ENCODE data around the gene NSD2.

Gene NSD2

DNA sequence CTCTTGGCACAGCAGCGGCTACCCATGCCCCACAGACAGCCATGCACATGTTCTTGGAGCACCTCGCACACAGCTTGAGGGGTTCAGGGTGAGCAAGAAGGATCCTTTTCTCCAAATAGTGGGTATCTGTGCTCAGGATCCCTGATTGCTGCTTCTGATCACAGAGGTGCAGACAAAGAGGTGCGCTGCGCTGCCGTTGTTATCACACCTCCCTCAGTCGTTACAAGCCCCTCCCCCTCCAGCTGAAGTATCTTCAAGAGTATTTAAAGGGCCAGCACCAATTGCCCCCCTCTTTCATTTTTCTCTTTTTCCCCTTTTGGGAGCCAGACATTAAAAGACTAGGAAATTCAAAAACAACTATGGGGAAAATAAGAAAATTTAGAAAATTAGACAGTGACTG, 93.2 kb downstream of the NSD2 start:
- DNase-seq (ENCODE audit: low read depth) = no peak
- no peak overlapping the region for H3K4me3 ChIP-seq (ENCODE audit: low read depth, low read length)
- TF ChIP-seq, protein P1, sequence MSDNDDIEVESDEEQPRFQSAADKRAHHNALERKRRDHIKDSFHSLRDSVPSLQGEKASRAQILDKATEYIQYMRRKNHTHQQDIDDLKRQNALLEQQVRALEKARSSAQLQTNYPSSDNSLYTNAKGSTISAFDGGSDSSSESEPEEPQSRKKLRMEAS (IDR thresholded peaks at IDR 0.05; ENCODE audit: low read depth, low read length) = no peak
- TF ChIP-seq MYC (IDR thresholded peaks at IDR 0.05; ENCODE audit: low read depth, low read length) = no peak
- TF ChIP-seq, protein P2, sequence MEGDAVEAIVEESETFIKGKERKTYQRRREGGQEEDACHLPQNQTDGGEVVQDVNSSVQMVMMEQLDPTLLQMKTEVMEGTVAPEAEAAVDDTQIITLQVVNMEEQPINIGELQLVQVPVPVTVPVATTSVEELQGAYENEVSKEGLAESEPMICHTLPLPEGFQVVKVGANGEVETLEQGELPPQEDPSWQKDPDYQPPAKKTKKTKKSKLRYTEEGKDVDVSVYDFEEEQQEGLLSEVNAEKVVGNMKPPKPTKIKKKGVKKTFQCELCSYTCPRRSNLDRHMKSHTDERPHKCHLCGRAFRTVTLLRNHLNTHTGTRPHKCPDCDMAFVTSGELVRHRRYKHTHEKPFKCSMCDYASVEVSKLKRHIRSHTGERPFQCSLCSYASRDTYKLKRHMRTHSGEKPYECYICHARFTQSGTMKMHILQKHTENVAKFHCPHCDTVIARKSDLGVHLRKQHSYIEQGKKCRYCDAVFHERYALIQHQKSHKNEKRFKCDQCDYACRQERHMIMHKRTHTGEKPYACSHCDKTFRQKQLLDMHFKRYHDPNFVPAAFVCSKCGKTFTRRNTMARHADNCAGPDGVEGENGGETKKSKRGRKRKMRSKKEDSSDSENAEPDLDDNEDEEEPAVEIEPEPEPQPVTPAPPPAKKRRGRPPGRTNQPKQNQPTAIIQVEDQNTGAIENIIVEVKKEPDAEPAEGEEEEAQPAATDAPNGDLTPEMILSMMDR (IDR thresholded peaks at IDR 0.05; ENCODE audit: low read depth, low read length) = no peak
- TF ChIP-seq POLR2A (IDR thresholded peaks at IDR 0.05; ENCODE audit: extremely low read depth, insufficient read length) = no peak

DNA sequence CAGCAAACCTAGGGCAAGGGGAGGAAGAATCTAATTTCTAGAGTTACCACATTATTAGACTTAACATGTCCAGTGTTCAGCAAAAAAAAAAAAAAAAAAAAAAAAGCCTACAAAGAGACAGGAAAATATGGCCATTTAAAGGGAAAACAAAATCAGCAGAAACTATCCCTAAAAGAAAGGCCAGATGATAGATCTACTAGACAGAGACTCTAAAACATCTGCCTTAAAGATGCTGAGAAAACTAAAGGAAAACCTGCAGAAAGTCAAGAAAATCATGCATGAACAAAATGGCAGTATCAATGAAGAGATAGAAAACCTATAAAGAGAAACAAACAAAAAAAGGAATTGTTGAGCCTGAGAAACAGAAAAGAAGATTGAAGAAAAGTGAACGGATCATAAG, 93.8 kb downstream of the NSD2 start:
- H3K4me3 ChIP-seq (ENCODE audit: low read depth, low read length) = no peak overlapping the region
- DNase-seq (ENCODE audit: low read depth) = no peak
- TF ChIP-seq POLR2A (IDR thresholded peaks at IDR 0.05; ENCODE audit: extremely low read depth, insufficient read length) (no peak), MYC (IDR thresholded peaks at IDR 0.05; ENCODE audit: low read depth, low read length) (no peak)
- TF ChIP-seq, protein P2 (IDR thresholded peaks at IDR 0.05; ENCODE audit: low read depth, low read length) = no peak
- TF ChIP-seq, protein P1 (IDR thresholded peaks at IDR 0.05; ENCODE audit: low read depth, low read length) = no peak

DNA sequence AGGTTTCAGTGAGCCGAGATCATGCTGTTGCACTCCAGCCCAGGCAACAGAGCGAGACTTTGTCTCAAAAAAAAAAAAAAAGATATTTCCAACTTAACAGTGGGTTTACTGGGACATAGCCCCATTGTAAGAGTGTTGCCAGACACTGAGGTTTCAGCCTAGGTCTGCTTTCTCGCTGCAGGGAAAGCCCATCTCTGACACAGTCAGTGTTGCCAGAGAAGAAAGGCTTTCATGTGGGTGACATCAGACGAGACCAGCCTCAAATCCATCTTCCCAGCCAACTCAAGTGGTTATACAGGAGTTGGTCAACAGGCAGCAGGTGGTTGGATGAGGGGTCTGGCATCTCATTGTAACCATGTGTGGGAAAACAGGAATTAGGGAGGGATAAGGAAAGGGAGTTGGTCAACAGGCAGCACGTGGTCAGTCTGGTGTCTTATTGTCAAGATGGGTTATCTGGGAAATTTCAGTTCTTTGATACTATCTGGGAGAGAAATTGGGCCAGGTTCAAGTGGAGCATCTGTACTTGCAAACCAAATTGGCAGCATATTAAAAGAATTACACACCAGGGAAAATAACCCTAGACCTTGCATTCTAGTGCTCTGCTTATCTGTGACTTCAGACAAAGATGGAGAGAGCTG, 96.4 kb downstream of the NSD2 start:
- TF ChIP-seq POLR2A (IDR thresholded peaks at IDR 0.05; ENCODE audit: extremely low read depth, insufficient read length) (no peak), MYC (IDR thresholded peaks at IDR 0.05; ENCODE audit: low read depth, low read length) (no peak)
- no peak for DNase-seq (ENCODE audit: low read depth)
- no peak overlapping the region for H3K4me3 ChIP-seq (ENCODE audit: low read depth, low read length)

DNA sequence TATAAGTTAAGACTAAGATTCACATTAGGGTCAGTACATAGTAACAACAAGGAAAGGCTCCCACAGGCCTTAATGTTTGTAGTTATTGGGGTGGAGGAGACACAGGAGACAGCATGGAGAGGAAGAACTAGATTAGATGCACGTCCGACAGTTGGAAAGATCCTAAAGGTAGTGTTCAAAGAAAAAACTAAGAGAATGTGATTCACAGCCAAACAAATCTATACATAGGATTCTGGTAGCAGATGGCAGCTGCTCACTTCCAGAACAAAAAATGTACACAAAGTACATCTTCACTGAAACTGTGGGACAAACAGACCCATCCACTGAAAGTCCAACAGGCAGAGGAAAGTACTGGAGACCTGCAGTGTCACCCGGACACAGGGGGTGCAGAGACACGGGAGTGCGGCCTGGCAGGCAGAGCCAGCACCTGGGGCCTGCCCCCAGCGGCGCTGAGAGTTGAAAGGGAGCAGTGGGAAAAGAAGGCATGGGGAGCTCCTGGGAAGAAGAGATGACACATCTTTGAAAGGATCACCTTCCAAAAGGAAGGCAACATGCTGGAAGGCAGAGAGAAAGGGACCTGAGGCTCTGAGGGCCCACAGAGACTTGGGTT, 97.6 kb downstream of the NSD2 start:
- H3K4me3 ChIP-seq (ENCODE audit: low read depth, low read length) = no peak overlapping the region
- TF ChIP-seq, protein P2 (IDR thresholded peaks at IDR 0.05; ENCODE audit: low read depth, low read length) = no peak
- no peak for TF ChIP-seq MYC (IDR thresholded peaks at IDR 0.05; ENCODE audit: low read depth, low read length)
- TF ChIP-seq, protein P1 (IDR thresholded peaks at IDR 0.05; ENCODE audit: low read depth, low read length) = no peak
- no peak for TF ChIP-seq POLR2A (IDR thresholded peaks at IDR 0.05; ENCODE audit: extremely low read depth, insufficient read length)
- DNase-seq (ENCODE audit: low read depth) = no peak

DNA sequence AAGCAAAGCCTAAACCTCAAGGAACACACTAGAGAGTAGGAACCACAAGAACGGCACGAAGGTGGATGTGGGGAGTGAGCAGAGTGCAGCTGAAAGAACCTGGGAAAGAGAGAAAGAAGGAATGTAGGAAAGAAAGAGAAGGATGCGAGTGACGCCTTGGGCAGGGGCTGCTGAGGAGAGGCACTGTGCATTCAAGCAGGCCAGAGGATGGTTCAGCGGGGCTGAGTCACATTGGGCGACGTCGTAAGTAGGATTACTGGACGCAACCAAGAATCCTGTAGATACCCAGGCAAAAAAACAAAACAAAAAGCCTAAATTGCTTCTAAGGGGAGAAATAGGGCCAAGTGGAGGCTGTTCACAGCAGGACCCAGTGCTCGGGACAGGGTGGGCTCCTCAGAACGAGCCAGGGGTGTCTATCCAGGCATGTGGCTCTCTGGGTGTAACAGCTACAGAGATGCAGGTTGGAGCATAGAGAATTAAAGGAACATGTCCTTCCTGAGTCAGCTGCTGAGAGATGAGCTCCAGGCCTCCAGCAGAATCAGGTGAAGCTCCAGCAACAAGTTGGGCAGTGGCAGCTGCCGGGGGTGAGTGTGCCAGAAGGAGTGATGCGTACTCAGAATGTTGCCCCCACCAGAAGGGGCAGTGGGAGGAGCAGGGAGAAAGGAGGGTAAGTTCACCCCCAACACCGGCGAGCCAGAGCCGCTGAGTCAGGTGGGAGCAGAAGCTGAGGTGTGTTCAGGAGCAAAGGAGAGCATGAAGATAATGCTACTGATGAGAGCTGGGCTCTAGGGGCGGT, 98.9 kb downstream of the NSD2 start:
- TF ChIP-seq MYC (IDR thresholded peaks at IDR 0.05; ENCODE audit: low read depth, low read length) = no peak
- TF ChIP-seq, protein P1 (IDR thresholded peaks at IDR 0.05; ENCODE audit: low read depth, low read length) = no peak
- TF ChIP-seq, protein P2 (IDR thresholded peaks at IDR 0.05; ENCODE audit: low read depth, low read length) = no peak
- TF ChIP-seq POLR2A (IDR thresholded peaks at IDR 0.05; ENCODE audit: extremely low read depth, insufficient read length) = no peak
- no peak for DNase-seq (ENCODE audit: low read depth)
- no peak overlapping the region for H3K4me3 ChIP-seq (ENCODE audit: low read depth, low read length)

DNA sequence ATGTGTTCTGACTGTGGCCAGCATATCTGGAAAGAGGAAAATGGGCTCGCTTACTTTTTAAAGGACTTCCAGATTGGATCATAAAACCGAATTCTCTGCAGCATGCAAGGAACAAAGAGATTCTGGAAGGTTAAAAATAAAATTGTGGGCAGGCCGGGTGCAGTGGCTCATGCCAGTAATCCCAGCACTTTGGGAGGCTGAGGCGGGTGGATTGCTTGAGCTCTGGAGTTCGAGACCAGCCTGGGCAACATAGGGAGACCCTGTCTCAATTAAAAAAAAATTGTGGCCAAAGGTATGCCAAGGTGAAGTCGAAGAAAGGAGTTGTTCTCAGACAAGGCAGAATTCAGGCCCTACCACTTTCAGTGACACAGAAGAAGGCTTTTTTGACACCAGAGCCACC, 99.7 kb downstream of the NSD2 start:
- DNase-seq (ENCODE audit: low read depth) = no peak
- TF ChIP-seq POLR2A (IDR thresholded peaks at IDR 0.05; ENCODE audit: extremely low read depth, insufficient read length) (no peak), MYC (IDR thresholded peaks at IDR 0.05; ENCODE audit: low read depth, low read length) (no peak)
- TF ChIP-seq, protein P1 (IDR thresholded peaks at IDR 0.05; ENCODE audit: low read depth, low read length) = no peak
- TF ChIP-seq, protein P2 (IDR thresholded peaks at IDR 0.05; ENCODE audit: low read depth, low read length) = no peak

More for the DNA sequence above, 99.7 kb downstream of the NSD2 start:
- H3K4me3 ChIP-seq (ENCODE audit: low read depth, low read length) = no peak overlapping the region
